Endometrium (tissue), 2 donors: ENCODE results near the gene MYO16.
"Not testable (repeated sequence)": the region's sequence is repeated elsewhere in the genome, so short reads cannot be mapped to it uniquely, and the experiment has no call there.

Experiments used
- FAIRE-seq: peaks from 2 replicates; lab custom pipeline; 2012; peaks lifted over from hg19 to GRCh38; lab: Jason Lieb, UNC
- donor health status: control.
- donor health status: control.

MYO16 gene

GRCh38 chr13:109074436-109074835 is 445.0 kb downstream of the MYO16 start:
- FAIRE-seq: no peak

- FAIRE-seq: no peak
Observed at GRCh38 chr13:109074853-109075252, 445.4 kb downstream of the MYO16 start.

- FAIRE-seq: no peak
Observed at GRCh38 chr13:109087916-109088623, 458.7 kb downstream of the MYO16 start.

- no peak for FAIRE-seq
Observed at GRCh38 chr13:109088624-109088917, 459.2 kb downstream of the MYO16 start.

GRCh38 chr13:109090796-109091195 is 461.4 kb downstream of the MYO16 start:
- no peak for FAIRE-seq

GRCh38 chr13:109091249-109091648 is 461.8 kb downstream of the MYO16 start:
- FAIRE-seq: no peak

GRCh38 chr13:109092186-109092585 is 462.8 kb downstream of the MYO16 start:
- not testable (repeated sequence) for FAIRE-seq

GRCh38 chr13:109093998-109094397 is 464.6 kb downstream of the MYO16 start:
- no peak for FAIRE-seq

GRCh38 chr13:109095126-109095525 is 465.7 kb downstream of the MYO16 start:
- no peak for FAIRE-seq

- FAIRE-seq: no peak
Observed at GRCh38 chr13:109096101-109096500, 466.7 kb downstream of the MYO16 start.

GRCh38 chr13:109100705-109101304 is 471.4 kb downstream of the MYO16 start:
- FAIRE-seq: no peak

- FAIRE-seq: no peak
Observed at GRCh38 chr13:109101550-109102144, 472.2 kb downstream of the MYO16 start.

- no peak for FAIRE-seq
Observed at GRCh38 chr13:109105899-109106298, 476.5 kb downstream of the MYO16 start.

- FAIRE-seq: no peak
Observed at GRCh38 chr13:109110159-109110558, 480.7 kb downstream of the MYO16 start.

- FAIRE-seq: no peak
Observed at GRCh38 chr13:109111141-109111540, 481.7 kb downstream of the MYO16 start.

- no peak for FAIRE-seq
Observed at GRCh38 chr13:109113427-109113826, 484.0 kb downstream of the MYO16 start.

GRCh38 chr13:109114162-109114561 is 484.8 kb downstream of the MYO16 start:
- FAIRE-seq: no peak

- FAIRE-seq: no peak
Observed at GRCh38 chr13:109114991-109115390, 485.6 kb downstream of the MYO16 start.

- FAIRE-seq: no peak
Observed at GRCh38 chr13:109118521-109118920, 489.1 kb downstream of the MYO16 start.

GRCh38 chr13:109119896-109120295 is 490.5 kb downstream of the MYO16 start:
- FAIRE-seq: no peak

GRCh38 chr13:109121826-109122225 is 492.4 kb downstream of the MYO16 start:
- FAIRE-seq: no peak

GRCh38 chr13:109123971-109124370 is 494.6 kb downstream of the MYO16 start:
- no peak for FAIRE-seq

- FAIRE-seq: no peak
Observed at GRCh38 chr13:109126178-109126577, 496.8 kb downstream of the MYO16 start.
